ENCODE data around the gene RYR2.
"Not testable (repeated sequence)": the region's sequence is repeated elsewhere in the genome, so short reads cannot be mapped to it uniquely, and the experiment has no call there.

Gene RYR2

GRCh38 chr1:237769916-237770315, 727.9 kb downstream of the RYR2 start:
- no peak for DNase-seq (ENCODE audit: low read depth in 2 of 2, low spot score in 1 of 2)

GRCh38 chr1:237772009-237772408, 730.0 kb downstream of the RYR2 start:
- DNase-seq (ENCODE audit: low read depth in 2 of 2, low spot score in 1 of 2), result no peak

GRCh38 chr1:237774246-237774645, 732.3 kb downstream of the RYR2 start:
- DNase-seq (ENCODE audit: low read depth in 2 of 2, low spot score in 1 of 2), result no peak

- DNase-seq (ENCODE audit: low read depth in 2 of 2, low spot score in 1 of 2), result no peak
These were observed 737.4 kb downstream of the RYR2 start for GRCh38 chr1:237779356-237779755.

GRCh38 chr1:237786066-237786719, 744.2 kb downstream of the RYR2 start:
- DNase-seq (ENCODE audit: low read depth in 2 of 2, low spot score in 1 of 2), result no peak

- no peak for DNase-seq (ENCODE audit: low read depth in 2 of 2, low spot score in 1 of 2)
These were observed 746.1 kb downstream of the RYR2 start for GRCh38 chr1:237788069-237788468.

- DNase-seq (ENCODE audit: low read depth in 2 of 2, low spot score in 1 of 2), result no peak
These were observed 747.6 kb downstream of the RYR2 start for GRCh38 chr1:237789619-237790018.

- DNase-seq (ENCODE audit: low read depth in 2 of 2, low spot score in 1 of 2), result no peak
These were observed 749.6 kb downstream of the RYR2 start for GRCh38 chr1:237791592-237791991.

- DNase-seq (ENCODE audit: low read depth in 2 of 2, low spot score in 1 of 2), result no peak
These were observed 750.2 kb downstream of the RYR2 start for GRCh38 chr1:237792149-237792548.

- DNase-seq (ENCODE audit: low read depth in 2 of 2, low spot score in 1 of 2), result no peak
These were observed 750.7 kb downstream of the RYR2 start for GRCh38 chr1:237792726-237793125.

GRCh38 chr1:237794071-237794470, 752.1 kb downstream of the RYR2 start:
- DNase-seq (ENCODE audit: low read depth in 2 of 2, low spot score in 1 of 2), result no peak

GRCh38 chr1:237795558-237795957, 753.6 kb downstream of the RYR2 start:
- DNase-seq (ENCODE audit: low read depth in 2 of 2, low spot score in 1 of 2), result no peak

GRCh38 chr1:237799762-237800474, 757.9 kb downstream of the RYR2 start:
- no peak for DNase-seq (ENCODE audit: low read depth in 2 of 2, low spot score in 1 of 2)

- no peak for DNase-seq (ENCODE audit: low read depth in 2 of 2, low spot score in 1 of 2)
These were observed 762.5 kb downstream of the RYR2 start for GRCh38 chr1:237804516-237804915.

GRCh38 chr1:237809099-237809498, 767.1 kb downstream of the RYR2 start:
- DNase-seq (ENCODE audit: low read depth in 2 of 2, low spot score in 1 of 2), result no peak

- no peak for DNase-seq (ENCODE audit: low read depth in 2 of 2, low spot score in 1 of 2)
These were observed 769.6 kb downstream of the RYR2 start for GRCh38 chr1:237811633-237812032.

GRCh38 chr1:237812061-237812460, 770.1 kb downstream of the RYR2 start:
- no peak for DNase-seq (ENCODE audit: low read depth in 2 of 2, low spot score in 1 of 2)

GRCh38 chr1:237814319-237814924, 772.4 kb downstream of the RYR2 start:
- DNase-seq (ENCODE audit: low read depth in 2 of 2, low spot score in 1 of 2), result no peak

GRCh38 chr1:237817277-237817676, 775.3 kb downstream of the RYR2 start:
- DNase-seq (ENCODE audit: low read depth in 2 of 2, low spot score in 1 of 2), result no peak

GRCh38 chr1:237820634-237821033, 778.6 kb downstream of the RYR2 start:
- DNase-seq (ENCODE audit: low read depth in 2 of 2, low spot score in 1 of 2), result not testable (repeated sequence)

GRCh38 chr1:237832858-237833257, 790.9 kb downstream of the RYR2 start:
- no peak for DNase-seq (ENCODE audit: low read depth in 2 of 2, low spot score in 1 of 2)

- no peak for DNase-seq (ENCODE audit: low read depth in 2 of 2, low spot score in 1 of 2)
These were observed 792.1 kb downstream of the RYR2 start for GRCh38 chr1:237834048-237834447.

Data from stimulated activated CD8-positive, alpha-beta memory T cell treated with anti-CD3 and anti-CD28 coated beads, Interleukin-4, amount 100 ng/mL, for 1 hour (primary cell).